ENCODE data around the gene NEGR1.

DNA sequence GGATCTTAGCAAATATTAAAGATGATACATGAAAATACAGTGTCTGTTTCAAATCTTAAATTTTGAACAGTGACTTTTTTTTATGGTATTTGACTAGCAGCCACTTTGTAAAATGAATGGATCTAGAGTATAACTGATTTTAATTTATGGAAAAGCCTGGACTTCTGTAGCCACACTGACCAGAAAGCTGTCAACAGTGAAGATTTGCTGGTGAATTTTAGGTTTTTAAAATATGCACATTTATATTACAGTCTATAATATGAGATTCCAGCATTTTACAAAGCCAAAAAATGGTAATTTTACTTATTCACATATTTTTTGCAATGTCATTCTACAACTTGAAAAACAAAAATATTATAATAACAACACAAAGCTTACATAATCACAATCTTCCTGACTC, 131.8 kb downstream of the NEGR1 start:
- TF ChIP-seq CTCF (conservative IDR thresholded peaks at IDR 0.05; ENCODE audit: low read length), result no peak
- no peak for TF ChIP-seq EZH2phosphoT487 (IDR thresholded peaks at IDR 0.05; ENCODE audit: borderline replicate concordance)

Data from Loucy (cell line).